Measurements from ENCODE around the gene MYBPC2. TPM values are rescaled to one million over a fixed set of nuclear protein-coding genes. Genes with fewer than 3 reads are reported as not detected.
"Not testable (repeated sequence)": the region's sequence is repeated elsewhere in the genome, so short reads cannot be mapped to it uniquely, and the experiment has no call there.

MYBPC2 gene
- not detected for total RNA-seq

DNA sequence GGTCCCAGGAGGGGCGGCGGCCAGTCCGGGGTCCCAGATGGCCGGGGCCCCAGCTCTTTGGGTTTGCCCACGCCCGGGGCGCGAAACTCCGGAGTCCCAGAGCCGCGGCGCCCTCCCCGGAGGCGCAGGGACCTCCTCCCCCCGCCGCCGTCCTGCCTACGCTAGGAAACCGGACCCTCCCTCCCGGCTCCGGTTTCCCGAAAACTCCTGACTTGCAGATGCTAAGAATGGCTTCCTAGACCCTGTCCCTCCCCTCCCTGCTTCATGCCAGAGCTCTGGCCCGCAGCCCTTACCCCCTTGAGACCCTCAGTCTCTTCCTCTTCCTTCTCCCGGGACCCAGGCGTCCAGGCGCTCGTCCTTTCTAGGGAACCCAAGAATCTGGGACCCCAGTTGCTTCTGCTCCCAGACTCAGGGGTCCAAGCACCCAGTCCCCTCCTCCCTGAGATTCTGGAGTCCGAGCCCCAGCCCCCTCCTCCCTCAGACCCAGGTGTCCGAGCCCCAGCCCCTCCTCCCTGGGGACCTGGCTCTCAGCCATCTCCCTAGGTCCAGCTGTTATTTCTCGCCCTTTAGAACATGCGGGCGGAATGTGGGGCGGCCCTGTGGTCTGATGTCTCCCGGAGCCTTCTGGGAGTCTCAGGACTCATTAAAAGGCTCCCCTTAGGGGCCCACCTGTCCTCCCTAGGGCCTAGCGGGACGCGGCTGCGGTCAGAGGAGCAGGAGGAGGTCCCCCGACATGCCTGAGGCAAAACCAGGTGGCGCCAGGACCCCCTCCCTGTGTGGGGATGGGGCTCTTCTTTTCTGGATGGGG is at the start of gene MYBPC2:
MYBPC2 (plus strand) TSS at position 672 of the 808 bp plus-strand sequence; CDS start at position 734, 62 bp downstream.
- intact Hi-C loops (cut with DNase I): no loop called here
- ATAC-seq (no peak), DNase-seq (ENCODE audit: low spot score) (no peak)

DNA sequence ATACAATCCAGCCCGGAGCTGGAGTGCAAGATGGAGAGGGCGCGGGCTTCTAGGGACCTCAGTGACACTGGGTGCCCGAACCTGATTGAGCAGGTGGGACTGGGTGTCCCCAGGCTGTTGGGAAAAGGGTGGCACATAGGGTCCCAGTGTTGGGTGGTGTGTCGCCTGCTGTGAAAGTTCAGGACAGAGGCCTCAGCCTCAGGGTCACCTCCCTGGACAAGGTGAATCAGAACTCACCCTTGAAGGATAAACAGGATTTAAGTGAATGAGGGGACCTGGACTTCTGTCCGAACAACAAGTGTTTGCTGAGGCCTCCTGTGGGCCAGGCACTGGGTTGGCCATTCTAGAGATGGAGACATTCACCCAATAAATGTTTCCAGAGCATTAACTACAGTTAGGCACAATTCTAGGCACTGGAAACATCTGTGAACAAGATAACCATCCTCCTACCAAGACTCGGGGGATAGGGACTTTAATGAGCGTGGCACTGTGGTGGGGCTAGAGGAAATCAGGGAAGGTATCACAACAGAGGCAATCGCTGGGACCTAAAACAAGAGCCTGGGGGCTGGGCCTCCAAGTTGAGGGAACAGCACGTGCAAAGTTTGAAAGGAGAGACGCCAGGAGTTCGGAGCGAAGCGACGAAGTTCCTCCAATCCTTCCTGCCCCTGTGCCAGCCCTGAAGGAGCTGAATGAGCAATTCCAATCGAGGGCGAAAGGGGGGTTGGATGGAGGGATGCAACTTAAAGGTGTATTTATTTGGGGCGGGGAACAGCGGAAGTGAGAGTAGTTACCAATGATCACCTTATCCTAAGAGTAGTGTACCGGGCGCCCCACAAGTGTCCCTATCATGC is 49.5 kb upstream of the MYBPC2 start:
- DNase-seq (ENCODE audit: low spot score) (no peak), ATAC-seq (no peak)
- intact Hi-C loops (cut with DNase I): no loop called here

DNA sequence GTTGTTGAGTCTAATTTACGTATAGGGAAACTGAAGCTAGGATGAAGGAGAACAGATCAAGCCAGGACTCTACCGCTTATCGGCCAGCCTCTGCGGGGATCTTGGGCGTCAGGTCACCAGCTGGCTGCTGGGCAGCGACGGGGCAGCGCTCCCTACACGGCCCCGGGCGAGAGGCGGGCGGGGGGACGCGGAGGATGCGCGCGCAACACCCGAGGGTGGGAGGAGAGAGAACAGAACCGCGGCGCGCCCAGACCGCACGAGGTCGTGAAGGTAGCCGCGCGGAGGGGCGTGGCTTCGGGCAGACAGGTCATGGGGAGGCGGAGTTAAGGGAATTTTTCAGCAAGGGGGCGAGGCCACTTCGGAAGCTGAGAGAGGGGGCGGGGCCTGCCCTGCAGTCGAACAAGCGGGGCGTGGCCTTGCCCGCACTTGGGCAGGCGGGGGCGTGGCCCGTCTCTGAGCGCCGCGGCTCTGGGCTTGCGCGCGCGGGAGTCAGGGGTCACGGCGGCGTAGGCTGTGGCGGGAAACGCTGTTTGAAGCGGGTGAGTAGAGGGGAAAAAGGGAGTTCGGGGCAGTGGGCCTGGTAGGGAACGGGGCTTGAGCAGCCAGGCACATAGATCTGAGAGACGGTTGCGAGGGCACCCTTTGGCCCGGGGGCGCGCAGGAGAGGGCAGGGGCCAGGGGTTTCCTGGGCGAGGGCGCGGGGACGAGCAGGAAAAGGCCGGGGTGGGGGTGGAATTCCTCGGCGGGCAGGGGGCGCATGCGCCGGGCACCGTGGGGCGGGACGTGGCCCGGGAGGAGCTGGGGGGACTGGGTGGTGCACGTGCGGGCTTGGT is 48.6 kb upstream of the MYBPC2 start, which contains the start of gene POLD1:
POLD1 (plus strand) TSS at position 496 of the 833 bp plus-strand sequence. CDS start 14,505 bp downstream, outside the sequence.
- ATAC-seq (peak; percentile 96), DNase-seq (ENCODE audit: low spot score) (peak; percentile 98)
- intact Hi-C loops (cut with DNase I): no loop called here

DNA sequence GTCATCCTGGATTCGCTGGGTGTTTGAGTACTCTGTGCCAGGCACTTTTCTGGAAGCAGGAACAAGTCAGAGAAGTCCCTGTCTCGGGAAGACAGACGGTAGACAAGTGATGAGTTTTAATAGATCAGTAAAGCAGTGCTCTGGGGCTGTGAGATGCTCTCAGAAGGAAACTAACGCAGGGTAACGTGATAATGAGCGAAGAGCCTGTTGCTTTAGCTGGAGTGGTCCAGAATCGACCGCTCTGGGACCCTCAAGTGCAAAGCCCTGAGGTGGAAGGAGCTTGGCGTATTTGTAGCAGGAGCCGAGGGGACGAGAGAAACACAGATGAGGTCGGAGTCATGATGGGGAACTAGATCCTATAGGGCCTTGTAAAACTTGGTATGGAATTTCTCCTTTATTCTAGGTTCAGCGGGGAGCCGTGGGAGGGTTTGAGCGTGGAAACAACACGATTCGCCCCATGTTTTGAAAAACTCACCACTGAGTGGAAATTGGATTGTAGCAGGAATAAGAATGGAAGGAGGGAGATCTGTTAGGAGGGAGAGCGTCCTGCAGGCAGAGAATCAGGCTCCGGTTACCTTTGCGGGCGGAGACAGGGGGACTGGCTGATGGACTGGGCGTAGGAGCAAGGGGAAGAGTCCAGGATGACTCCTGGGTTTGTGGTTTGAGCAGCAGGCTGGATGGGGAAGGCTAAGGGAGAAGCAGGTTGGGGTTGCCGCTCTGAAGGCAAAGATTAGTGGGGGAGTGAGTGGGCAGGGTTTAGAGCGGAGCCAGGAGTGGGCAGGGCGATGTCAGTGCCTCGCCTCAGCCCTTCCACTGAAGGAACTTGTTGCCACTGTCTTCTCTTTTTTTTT is 47.8 kb upstream of the MYBPC2 start:
- intact Hi-C loops (cut with DNase I): no loop called here
- ATAC-seq (peak; percentile 0), DNase-seq (ENCODE audit: low spot score) (no peak)

DNA sequence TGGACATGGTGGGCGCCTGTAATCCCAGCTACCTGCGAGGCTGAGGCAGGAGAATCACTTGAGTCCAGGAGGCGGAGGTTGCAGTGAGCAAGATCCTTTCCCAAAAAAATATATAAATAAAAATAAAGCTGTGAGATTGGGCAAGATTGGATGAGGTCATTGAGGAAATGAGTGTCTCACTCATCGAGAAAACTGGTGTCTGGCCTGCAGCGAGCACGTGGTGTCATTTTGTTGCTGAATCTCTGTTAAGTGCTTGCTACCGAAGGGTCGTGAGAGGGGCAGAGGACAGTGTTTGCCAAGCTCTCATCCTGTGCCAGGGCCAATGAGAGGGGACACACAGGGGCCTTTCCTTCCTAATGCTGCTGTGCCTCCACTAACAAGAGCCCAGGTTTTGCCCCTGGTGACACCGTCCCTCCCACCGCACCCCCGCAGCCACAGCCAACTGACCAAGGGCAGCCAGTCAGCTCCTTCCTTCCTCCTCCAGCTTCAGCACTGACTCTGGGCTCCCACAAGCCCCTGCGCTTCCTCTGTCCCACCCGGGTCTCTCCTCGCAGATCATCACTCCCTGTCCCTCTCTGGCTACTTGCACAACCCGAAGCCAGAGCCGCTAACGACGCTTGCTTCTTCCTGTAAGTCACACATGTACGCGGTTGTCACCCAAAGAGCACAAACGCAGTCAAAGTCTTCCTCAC is 45.4 kb upstream of the MYBPC2 start:
- DNase-seq (ENCODE audit: low spot score) (no peak), ATAC-seq (no peak)
- intact Hi-C loops (cut with DNase I): no loop called here

DNA sequence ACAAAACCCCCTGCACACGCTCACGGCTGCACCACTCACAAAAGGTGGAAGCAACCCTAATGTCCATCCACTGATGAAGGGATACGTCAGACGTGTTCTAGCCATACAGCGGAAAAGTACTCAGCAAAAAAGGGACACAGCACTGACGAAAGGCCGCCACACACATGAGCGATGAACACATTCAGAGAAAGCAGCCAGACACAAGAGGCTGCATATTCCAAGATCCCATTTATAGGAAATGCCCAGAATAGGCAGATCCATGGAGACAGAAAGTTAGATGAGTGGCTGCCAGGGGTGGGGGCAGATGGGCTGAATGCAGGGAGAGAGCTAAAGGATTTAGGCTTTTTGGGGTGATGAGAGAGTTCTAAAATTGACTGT is 44.8 kb upstream of the MYBPC2 start:
- intact Hi-C loops (cut with DNase I): no loop called here
- ATAC-seq: no peak
- DNase-seq (ENCODE audit: low spot score): no peak

DNA sequence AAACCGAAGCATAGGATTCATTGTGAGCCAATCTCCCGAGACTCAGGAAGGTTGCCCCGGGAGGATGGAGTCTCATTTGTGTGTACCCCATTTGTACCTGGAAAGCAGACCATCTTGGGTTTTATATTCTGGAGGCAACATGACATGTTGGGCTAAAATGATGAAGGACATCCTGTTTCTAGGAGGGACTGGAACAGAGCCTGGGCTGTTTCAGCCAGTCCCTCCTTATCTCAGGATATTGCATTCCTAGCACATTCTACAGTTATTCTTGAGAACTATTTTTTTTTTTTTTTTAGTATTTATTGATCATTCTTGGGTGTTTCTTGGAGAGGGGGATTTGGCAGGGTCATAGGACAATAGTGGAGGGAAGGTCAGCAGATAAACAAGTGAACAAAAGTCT is 42.4 kb upstream of the MYBPC2 start:
- intact Hi-C loops (cut with DNase I); ATAC-seq; DNase-seq (ENCODE audit: low spot score): not testable (repeated sequence)

DNA sequence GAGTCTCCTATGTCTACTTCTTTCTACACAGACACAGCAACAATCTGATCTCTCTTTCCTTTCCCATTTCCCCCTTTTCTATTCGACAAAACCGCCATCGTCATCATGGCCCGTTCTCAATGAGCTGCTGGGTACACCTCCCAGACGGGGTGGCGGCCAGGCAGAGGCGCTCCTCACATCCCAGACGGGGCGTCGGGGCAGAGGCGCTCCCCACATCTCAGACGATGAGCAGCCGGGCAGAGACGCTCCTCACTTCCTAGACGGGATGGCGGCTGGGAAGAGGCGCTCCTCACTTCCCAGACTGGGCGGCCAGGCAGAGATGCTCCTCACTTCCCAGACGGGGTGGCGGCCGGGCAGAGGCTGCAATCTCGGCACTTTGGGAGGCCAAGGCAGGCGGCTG is 41.7 kb upstream of the MYBPC2 start:
- not testable (repeated sequence) for DNase-seq (ENCODE audit: low spot score)

DNA sequence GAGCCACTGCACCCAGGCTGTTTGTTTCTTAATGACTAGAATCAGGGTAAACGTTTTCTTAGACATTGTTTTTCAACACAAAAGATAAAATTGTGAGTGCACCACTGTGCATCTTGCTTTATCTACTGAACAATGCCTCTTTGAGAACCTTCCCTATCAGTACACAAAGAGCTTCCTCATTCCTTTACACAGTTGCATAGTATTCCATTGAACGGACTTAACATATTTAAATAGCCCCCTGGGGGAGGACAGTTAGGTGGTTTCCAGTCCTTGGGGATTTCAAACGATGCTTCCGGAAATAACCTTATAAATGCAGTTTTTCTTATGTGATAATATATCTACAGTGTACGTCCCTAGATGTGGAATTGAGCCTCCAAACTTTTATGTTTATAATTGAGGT is 39.9 kb upstream of the MYBPC2 start:
- ATAC-seq (no peak), DNase-seq (ENCODE audit: low spot score) (no peak)
- intact Hi-C loops (cut with DNase I): no loop called here

More for the DNA sequence above, 41.7 kb upstream of the MYBPC2 start:
- intact Hi-C loops (cut with DNase I); ATAC-seq: not testable (repeated sequence)

DNA sequence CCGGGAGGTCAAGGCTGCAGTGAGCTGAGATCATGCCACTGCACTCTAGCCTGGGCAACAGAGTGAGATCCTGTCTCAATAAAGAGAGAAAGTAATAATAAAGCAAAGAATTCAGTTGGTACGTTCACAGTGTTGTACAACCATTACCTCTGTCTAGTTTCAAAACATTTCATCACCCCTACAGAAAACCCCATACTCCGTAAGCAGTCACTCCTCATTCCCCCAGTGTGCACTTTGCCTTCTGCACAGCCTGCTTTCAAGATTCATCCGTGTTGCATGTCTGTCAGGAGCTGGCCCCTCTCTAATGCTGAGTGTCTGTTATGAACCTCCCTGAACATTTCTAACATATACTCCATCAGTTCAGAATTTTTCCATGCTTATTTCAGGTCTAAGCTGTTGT is 39.1 kb upstream of the MYBPC2 start:
- intact Hi-C loops (cut with DNase I): no loop called here
- ATAC-seq (no peak), DNase-seq (ENCODE audit: low spot score) (no peak)

DNA sequence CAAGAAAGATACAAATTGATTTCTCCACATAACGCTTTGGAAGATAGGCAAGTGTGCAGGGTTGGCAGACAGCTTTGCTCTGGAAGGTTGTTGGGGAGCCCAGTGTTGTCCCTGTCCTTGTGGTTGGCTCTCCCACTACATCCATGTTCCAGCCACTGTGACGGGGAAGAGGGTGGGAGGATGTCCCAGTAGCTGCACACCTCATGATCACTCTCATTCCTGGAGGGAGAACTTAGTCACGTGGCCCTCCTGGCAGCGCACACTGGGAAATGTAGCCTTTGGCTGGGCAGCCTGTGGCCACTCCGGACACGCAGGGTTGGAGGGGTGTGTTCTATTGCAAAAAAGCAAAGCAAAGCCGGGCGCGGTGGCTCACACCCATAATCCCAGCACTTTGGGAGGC is 38.7 kb upstream of the MYBPC2 start:
- DNase-seq (ENCODE audit: low spot score): no peak
- ATAC-seq: no peak
- intact Hi-C loops (cut with DNase I): no loop called here

DNA sequence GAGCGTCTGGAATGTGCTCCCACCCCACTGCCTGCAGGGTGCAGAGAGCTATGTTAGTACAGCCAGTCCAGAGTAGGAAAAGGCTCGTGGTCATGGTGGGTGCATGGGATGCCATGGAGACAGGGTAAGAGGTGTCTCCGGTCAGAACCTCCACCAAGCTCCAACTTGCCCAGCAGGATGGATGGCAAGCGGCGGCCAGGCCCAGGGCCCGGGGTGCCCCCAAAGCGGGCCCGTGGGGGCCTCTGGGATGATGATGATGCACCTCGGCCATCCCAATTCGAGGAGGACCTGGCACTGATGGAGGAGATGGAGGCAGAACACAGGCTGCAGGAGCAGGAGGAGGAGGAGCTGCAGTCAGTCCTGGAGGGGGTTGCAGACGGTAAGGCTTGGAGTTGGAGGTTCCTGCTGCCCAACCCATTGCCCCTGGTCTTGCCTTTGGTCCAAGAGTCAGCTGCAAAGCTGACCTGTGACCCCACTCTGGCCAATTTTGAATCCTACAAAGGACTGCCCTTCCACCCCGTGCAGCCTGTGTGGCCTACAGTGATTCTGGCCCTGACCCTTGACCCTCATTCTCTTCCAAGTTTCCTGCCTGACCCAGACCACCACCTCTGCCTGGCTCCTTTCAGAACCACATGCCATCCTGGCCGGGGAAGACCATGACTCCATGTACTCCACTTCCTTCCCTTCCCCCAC is 33.9 kb upstream of the MYBPC2 start:
- intact Hi-C loops (cut with DNase I): no loop called here
- DNase-seq (ENCODE audit: low spot score) (no peak), ATAC-seq (no peak)

DNA sequence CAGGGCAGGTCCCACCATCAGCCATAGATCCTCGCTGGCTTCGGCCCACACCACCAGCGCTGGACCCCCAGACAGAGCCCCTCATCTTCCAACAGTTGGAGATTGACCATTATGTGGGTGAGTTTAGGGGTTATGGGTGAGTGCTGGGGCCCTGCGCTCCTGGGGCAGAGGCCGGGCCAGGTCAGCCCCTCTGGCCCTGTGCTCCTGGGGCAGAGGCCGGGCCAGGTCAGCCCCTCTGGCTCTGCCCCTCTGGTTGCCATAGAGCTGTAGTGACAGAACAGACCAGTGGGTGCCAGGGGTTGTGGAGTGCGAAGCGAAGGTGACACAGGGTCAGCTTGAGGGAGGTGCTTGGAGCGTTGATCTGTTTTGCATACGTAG is 33.3 kb upstream of the MYBPC2 start:
- no peak for DNase-seq (ENCODE audit: low spot score)
- intact Hi-C loops (cut with DNase I): no loop called here
- ATAC-seq: no peak

DNA sequence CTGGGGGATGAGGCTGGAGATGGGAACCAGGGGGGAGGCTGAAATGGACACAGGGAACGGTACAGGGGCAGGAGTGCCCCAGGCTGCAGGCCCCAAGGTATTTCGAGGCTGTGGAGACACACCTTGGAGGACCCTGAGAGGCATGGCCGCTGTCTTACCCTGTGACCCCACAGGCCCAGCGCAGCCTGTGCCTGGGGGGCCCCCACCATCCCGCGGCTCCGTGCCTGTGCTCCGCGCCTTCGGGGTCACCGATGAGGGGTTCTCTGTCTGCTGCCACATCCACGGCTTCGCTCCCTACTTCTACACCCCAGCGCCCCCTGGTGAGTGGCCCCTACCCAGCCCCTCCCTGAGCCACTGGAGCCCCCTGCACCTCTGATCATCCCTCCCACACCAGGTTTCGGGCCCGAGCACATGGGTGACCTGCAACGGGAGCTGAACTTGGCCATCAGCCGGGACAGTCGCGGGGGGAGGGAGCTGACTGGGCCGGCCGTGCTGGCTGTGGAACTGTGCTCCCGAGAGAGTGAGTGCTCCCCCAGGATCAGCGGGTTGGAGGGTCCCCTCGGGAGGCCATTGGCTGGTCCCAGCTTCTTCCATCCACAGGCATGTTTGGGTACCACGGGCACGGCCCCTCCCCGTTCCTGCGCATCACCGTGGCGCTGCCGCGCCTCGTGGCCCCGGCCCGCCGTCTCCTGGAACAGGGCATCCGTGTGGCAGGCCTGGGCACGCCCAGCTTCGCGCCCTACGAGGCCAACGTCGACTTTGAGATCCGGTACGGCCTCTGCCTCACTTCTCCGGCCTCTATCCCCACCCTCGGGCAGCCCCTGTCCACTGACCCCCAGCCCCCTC is 30.9 kb upstream of the MYBPC2 start:
- ATAC-seq: no peak
- no peak for DNase-seq (ENCODE audit: low spot score)
- intact Hi-C loops (cut with DNase I): no loop called here

DNA sequence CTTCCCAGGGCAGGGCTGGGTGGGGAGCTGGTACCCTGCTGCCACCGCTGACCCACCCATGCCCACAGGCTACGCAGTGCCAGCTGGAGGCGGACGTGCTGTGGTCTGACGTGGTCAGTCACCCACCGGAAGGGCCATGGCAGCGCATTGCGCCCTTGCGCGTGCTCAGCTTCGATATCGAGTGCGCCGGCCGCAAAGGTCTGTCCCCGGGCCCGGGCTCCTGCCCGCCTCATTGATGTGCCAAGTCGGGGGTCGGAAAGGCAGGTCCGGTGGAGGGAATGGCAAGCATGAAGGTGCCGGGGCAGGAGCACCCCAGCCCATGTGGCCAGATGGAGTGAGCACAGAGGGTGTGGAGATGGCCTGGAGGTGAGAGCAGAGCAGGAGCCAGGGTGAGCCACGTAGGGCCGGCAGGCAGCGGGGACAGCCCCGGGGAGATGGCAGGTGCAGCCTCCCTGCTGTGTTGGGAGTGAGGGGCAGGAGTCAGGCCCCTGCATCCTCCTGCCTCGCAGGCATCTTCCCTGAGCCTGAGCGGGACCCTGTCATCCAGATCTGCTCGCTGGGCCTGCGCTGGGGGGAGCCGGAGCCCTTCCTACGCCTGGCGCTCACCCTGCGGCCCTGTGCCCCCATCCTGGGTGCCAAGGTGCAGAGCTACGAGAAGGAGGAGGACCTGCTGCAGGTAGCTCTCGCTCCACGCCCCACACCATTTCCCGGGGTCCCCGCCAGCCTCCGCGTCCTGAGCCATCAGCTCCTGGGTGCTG is 30.0 kb upstream of the MYBPC2 start:
- no peak for DNase-seq (ENCODE audit: low spot score)
- intact Hi-C loops (cut with DNase I): no loop called here
- ATAC-seq: no peak
